HEK293 (cell line): ENCODE results near the gene CSTPP1.

Experiments used
- CTCF ChIA-PET: fragments of 350-600 bp; formaldehyde crosslinking; extraction: SDS; loops from one replicate; lab custom pipeline; 2021; ENCODE audit warnings: antibody characterized with exemption; lab: Yijun Ruan, JAX
- POLR2A ChIA-PET: fragments of 300-600 bp; formaldehyde crosslinking; extraction: SDS; loops from one replicate; lab custom pipeline; 2020; ENCODE audit warnings: antibody characterized with exemption, inconsistent platforms; lab: Yijun Ruan, JAX
- H3K27ac ChIP-seq: fragments of 200-500 bp; sonication (Bioruptor generic); 2 replicates; pipeline ENCODE4 v1.5.1; 2014; ENCODE audit warnings: low read depth, low read length, control low read depth, inconsistent platforms; ENCODE audit errors: extremely low read depth
- H3K36me3 ChIP-seq, 2 experiments: fragments of 200-500 bp in 1 of 2; sonication (Bioruptor generic) in 1 of 2; 1 replicate in 1 of 2; 2 replicates in 1 of 2; pipeline ENCODE4 v1.5.1; 2014 to 2017; ENCODE audit warnings: inconsistent platforms in 2 of 2, low read length in 2 of 2; ENCODE audit not compliant: control insufficient read depth in 2 of 2, insufficient read depth in 1 of 2
- H3K4me1 ChIP-seq: fragments of 200-500 bp; sonication (Bioruptor generic); 2 replicates; pipeline ENCODE4 v1.5.1; 2014; ENCODE audit warnings: mild to moderate bottlenecking, low read length, inconsistent platforms; ENCODE audit not compliant: control insufficient read depth, insufficient read depth
- H3K4me3 ChIP-seq: 2 replicates; pipeline ENCODE4 v1.5.1; 2011; ENCODE audit warnings: low read depth, mild to moderate bottlenecking, control low read depth, low read length, moderate library complexity
- H3K9me3 ChIP-seq: fragments of 200-500 bp; sonication (Bioruptor generic); 2 replicates; pipeline ENCODE4 v1.5.1; 2014; ENCODE audit warnings: low read depth, low read length, inconsistent platforms; ENCODE audit not compliant: control insufficient read depth, insufficient read depth
- HOXA7 ChIP-seq: sonication (generic); formaldehyde crosslinking; IDR thresholded peaks from 2 replicates; pipeline ENCODE4 v1.8.1; 2022; ENCODE audit warnings: missing genetic modification reagents, borderline replicate concordance
- IKZF3 ChIP-seq: fragments of 450-650 bp; IDR thresholded peaks from 2 replicates; pipeline ENCODE4 v1.5.0; 2018; ENCODE audit warnings: missing biosample characterization, mild to moderate bottlenecking, missing genetic modification characterization, moderate library complexity
- ZNF138 ChIP-seq: fragments of 450-650 bp; formaldehyde crosslinking; IDR thresholded peaks from 2 replicates; pipeline ENCODE4 v1.5.1; 2016; ENCODE audit warnings: missing biosample characterization, missing genetic modification characterization, borderline replicate concordance
- ZNF157 ChIP-seq: fragments of 450-650 bp; formaldehyde crosslinking; IDR thresholded peaks from 2 replicates; pipeline ENCODE4 v1.5.1; 2016; ENCODE audit warnings: missing biosample characterization, missing genetic modification characterization
- ZNF37A ChIP-seq: fragments of 450-650 bp; IDR thresholded peaks from 2 replicates; pipeline ENCODE4 v1.5.1; 2018; ENCODE audit warnings: missing biosample characterization, missing genetic modification characterization
- ZNF398 ChIP-seq: fragments of 450-650 bp; formaldehyde crosslinking; IDR thresholded peaks from 2 replicates; pipeline ENCODE4 v1.5.1; 2017; ENCODE audit warnings: missing biosample characterization, missing genetic modification characterization
- ZNF473 ChIP-seq: fragments of 450-650 bp; formaldehyde crosslinking; IDR thresholded peaks from 2 replicates; pipeline ENCODE4 v1.5.1; 2017; ENCODE audit warnings: missing biosample characterization, missing genetic modification characterization
- ZNF510 ChIP-seq: fragments of 450-650 bp; formaldehyde crosslinking; IDR thresholded peaks from 2 replicates; pipeline ENCODE4 v1.5.1; 2018; ENCODE audit warnings: mild to moderate bottlenecking, missing genetic modification characterization, missing biosample characterization; ENCODE audit not compliant: insufficient replicate concordance
- ZNF521 ChIP-seq: fragments of 450-650 bp; formaldehyde crosslinking; IDR thresholded peaks from 2 replicates; pipeline ENCODE4 v1.5.1; 2017; ENCODE audit warnings: missing biosample characterization, mild to moderate bottlenecking, missing genetic modification characterization
- ZNF571 ChIP-seq: fragments of 450-650 bp; formaldehyde crosslinking; IDR thresholded peaks from 2 replicates; pipeline ENCODE4 v1.5.0; 2017; ENCODE audit warnings: missing biosample characterization, missing genetic modification characterization
- ZNF645 ChIP-seq: fragments of 450-650 bp; formaldehyde crosslinking; IDR thresholded peaks from 2 replicates; pipeline ENCODE4; 2016; ENCODE audit warnings: missing biosample characterization, missing genetic modification characterization
- ZNF654 ChIP-seq: fragments of 450-650 bp; formaldehyde crosslinking; IDR thresholded peaks from 2 replicates; pipeline ENCODE4 v1.5.1; 2016; ENCODE audit warnings: low read depth, missing biosample characterization, missing genetic modification characterization
- ZNF701 ChIP-seq: fragments of 450-650 bp; formaldehyde crosslinking; IDR thresholded peaks from 2 replicates; pipeline ENCODE4 v1.5.1; 2016; ENCODE audit warnings: missing biosample characterization, missing genetic modification characterization
- ZNF76 ChIP-seq: fragments of 450-650 bp; formaldehyde crosslinking; IDR thresholded peaks from 2 replicates; pipeline ENCODE4; 2016; ENCODE audit warnings: low read depth, missing biosample characterization, missing genetic modification characterization, borderline replicate concordance
- ZNF830 ChIP-seq: fragments of 450-650 bp; IDR thresholded peaks from 2 replicates; pipeline ENCODE4 v1.5.0; 2018; ENCODE audit warnings: missing biosample characterization, missing genetic modification characterization, low read depth, mild to moderate bottlenecking, moderate library complexity
- ZNF843 ChIP-seq: fragments of 450-650 bp; formaldehyde crosslinking; IDR thresholded peaks from 2 replicates; pipeline ENCODE4 v1.5.1; 2016; ENCODE audit warnings: missing biosample characterization, missing genetic modification characterization
- TF ChIP-seq, protein P1 (sequence below): fragments of 450-650 bp; formaldehyde crosslinking; IDR thresholded peaks from 2 replicates; pipeline ENCODE4 v1.5.1; 2016; ENCODE audit warnings: missing biosample characterization, missing genetic modification characterization
- TF ChIP-seq, protein P2 (sequence below): fragments of 450-650 bp; formaldehyde crosslinking; IDR thresholded peaks from 2 replicates; pipeline ENCODE4 v1.5.1; 2017; ENCODE audit warnings: missing biosample characterization, missing genetic modification characterization
- TF ChIP-seq, protein P3 (sequence below): fragments of 450-650 bp; formaldehyde crosslinking; IDR thresholded peaks from 2 replicates; pipeline ENCODE4 v1.5.1; 2016; ENCODE audit warnings: missing biosample characterization, missing genetic modification characterization

Gene CSTPP1

DNA sequence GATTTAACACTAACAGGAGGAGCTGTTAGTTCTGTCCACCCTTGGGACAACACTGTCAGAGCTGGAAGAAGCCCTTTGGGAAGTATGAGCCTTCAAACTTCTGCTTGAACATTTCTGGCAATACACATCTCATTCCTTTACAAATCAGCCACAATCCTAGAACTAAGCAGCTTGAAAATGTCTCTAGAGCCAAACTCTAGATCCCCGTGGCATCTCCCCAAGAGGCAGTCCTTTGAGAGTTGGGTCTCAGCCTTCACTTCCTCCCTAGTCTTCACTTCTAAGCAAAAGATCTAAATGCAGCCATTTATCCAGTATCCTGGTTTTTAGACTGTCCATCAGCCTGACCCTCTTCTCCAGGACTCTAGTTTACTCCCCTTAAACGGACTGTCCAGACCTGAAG is 213.2 kb downstream of the CSTPP1 start:
- ChIA-PET POLR2A (no interaction called here), CTCF (interaction anchor here (0.5 to 1.1 kb wide), 3 partner anchors 16 to 218 kb away, joined by 3 to 4 read pairs (median 3); no protein-coding TSS in a partner anchor)
- H3K4me1 ChIP-seq, result no peaks in the 10 kb centered on the region
- TF ChIP-seq, protein P1, sequence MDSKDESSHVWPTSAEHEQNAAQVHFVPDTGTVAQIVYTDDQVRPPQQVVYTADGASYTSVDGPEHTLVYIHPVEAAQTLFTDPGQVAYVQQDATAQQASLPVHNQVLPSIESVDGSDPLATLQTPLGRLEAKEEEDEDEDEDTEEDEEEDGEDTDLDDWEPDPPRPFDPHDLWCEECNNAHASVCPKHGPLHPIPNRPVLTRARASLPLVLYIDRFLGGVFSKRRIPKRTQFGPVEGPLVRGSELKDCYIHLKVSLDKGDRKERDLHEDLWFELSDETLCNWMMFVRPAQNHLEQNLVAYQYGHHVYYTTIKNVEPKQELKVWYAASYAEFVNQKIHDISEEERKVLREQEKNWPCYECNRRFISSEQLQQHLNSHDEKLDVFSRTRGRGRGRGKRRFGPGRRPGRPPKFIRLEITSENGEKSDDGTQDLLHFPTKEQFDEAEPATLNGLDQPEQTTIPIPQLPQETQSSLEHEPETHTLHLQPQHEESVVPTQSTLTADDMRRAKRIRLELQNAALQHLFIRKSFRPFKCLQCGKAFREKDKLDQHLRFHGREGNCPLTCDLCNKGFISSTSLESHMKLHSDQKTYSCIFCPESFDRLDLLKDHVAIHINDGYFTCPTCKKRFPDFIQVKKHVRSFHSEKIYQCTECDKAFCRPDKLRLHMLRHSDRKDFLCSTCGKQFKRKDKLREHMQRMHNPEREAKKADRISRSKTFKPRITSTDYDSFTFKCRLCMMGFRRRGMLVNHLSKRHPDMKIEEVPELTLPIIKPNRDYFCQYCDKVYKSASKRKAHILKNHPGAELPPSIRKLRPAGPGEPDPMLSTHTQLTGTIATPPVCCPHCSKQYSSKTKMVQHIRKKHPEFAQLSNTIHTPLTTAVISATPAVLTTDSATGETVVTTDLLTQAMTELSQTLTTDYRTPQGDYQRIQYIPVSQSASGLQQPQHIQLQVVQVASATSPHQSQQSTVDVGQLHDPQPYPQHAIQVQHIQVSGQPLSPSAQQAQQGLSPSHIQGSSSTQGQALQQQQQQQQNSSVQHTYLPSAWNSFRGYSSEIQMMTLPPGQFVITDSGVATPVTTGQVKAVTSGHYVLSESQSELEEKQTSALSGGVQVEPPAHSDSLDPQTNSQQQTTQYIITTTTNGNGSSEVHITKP, result no peak
- TF ChIP-seq, all 188 proteins: peak for 0
- Histone ChIP-seq H3K36me3 (peaks cover 0 to 5% of the 10 kb centered on the region in 2 experiments; a peak in 1 of 3 replicates), H3K4me3 (no peak overlapping the region), H3K27ac (no peak overlapping the region), H3K9me3 (no peaks in the 10 kb centered on the region)

DNA sequence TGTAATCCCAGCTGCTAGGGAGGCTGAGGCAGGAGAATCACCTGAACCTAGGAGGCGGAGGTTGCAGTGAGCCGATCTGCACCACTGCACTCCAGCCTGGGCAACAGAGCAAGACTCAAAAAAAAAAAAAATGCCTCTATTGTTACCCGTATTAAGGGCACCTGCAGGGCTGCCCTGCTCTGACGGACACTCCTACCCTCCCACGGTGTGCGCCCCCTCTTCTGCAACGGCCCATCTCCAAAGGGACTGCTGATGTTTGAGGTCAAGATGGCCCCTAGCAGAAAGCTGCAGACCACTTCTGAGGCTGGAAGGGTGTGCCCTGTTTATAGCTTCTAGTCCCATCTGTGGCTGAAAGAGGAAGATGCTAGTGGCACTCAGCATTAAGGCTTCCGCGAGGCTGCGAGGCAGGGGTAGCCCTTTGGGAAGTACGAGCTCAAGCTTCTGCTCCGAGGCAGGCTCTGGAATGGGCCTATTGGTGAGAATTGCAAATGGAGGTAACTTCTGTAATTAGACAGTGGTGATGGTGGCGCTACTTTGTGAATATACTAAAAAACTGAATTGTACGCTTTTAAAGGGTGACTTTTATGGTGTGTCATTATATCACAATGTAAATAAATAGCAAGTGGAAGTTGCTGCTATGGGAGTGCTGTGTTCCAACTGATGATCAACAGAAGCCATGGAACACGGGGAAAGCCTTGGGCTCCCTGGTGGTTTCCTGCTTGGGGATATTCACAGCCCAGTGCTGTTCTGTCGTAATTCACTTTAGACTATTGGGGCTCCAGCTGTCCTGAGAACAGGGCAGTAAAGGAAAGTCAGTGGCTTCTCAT is 215.8 kb downstream of the CSTPP1 start:
- ChIA-PET CTCF (interaction anchor here (0.6 to 4.4 kb wide), 40 partner anchors 9 to 836 kb away, joined by 3 to 48 read pairs (median 5); no protein-coding TSS in a partner anchor), POLR2A (interaction anchor here (1.0 kb wide), 1 partner anchor 11 kb away, joined by 3 read pairs; no protein-coding TSS in a partner anchor)
- Histone ChIP-seq H3K4me3 (no peak overlapping the region), H3K4me1 (no peaks in the 10 kb centered on the region), H3K36me3 (peaks cover 0 to 19% of the 10 kb centered on the region in 2 experiments; a peak in 1 of 3 replicates), H3K27ac (no peak overlapping the region), H3K9me3 (no peaks in the 10 kb centered on the region)
- TF ChIP-seq, protein P2, sequence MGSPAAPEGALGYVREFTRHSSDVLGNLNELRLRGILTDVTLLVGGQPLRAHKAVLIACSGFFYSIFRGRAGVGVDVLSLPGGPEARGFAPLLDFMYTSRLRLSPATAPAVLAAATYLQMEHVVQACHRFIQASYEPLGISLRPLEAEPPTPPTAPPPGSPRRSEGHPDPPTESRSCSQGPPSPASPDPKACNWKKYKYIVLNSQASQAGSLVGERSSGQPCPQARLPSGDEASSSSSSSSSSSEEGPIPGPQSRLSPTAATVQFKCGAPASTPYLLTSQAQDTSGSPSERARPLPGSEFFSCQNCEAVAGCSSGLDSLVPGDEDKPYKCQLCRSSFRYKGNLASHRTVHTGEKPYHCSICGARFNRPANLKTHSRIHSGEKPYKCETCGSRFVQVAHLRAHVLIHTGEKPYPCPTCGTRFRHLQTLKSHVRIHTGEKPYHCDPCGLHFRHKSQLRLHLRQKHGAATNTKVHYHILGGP (tag by site-specific recombination), result no peak
- TF ChIP-seq ZNF571 (no peak), ZNF398 (tag by site-specific recombination) (no peak), ZNF76 (tag by site-specific recombination) (no peak), ZNF843 (tag by site-specific recombination) (no peak), ZNF654 (tag by site-specific recombination) (no peak), ZNF521 (tag by site-specific recombination) (no peak), ZNF645 (tag by site-specific recombination) (no peak), HOXA7 (CRISPR knock-in tag) (no peak), IKZF3 (tag by site-specific recombination) (no peak), ZNF473 (no peak), ZNF701 (tag by site-specific recombination) (no peak), ZNF830 (no peak), ZNF138 (tag by site-specific recombination) (no peak), ZNF157 (tag by site-specific recombination) (no peak), ZNF510 (no peak), ZNF37A (tag by site-specific recombination) (no peak)
- TF ChIP-seq, protein P3, sequence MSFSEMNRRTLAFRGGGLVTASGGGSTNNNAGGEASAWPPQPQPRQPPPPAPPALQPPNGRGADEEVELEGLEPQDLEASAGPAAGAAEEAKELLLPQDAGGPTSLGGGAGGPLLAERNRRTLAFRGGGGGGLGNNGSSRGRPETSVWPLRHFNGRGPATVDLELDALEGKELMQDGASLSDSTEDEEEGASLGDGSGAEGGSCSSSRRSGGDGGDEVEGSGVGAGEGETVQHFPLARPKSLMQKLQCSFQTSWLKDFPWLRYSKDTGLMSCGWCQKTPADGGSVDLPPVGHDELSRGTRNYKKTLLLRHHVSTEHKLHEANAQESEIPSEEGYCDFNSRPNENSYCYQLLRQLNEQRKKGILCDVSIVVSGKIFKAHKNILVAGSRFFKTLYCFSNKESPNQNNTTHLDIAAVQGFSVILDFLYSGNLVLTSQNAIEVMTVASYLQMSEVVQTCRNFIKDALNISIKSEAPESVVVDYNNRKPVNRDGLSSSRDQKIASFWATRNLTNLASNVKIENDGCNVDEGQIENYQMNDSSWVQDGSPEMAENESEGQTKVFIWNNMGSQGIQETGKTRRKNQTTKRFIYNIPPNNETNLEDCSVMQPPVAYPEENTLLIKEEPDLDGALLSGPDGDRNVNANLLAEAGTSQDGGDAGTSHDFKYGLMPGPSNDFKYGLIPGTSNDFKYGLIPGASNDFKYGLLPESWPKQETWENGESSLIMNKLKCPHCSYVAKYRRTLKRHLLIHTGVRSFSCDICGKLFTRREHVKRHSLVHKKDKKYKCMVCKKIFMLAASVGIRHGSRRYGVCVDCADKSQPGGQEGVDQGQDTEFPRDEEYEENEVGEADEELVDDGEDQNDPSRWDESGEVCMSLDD (tag by site-specific recombination), result no peak
